Superior temporal gyrus (tissue), 1 donor: ENCODE measurements around the gene TBX20.
"Not testable (repeated sequence)": the region's sequence is repeated elsewhere in the genome, so short reads cannot be mapped to it uniquely, and the experiment has no call there.

Source experiments
- DNase-seq: peaks from one replicate; pipeline ENCODE4 v3.0.0-alpha.2; 2016; ENCODE audit errors: extremely low spot score

The TBX20 gene

GRCh38 chr7:35255443-35256255 is 1.7 kb upstream of the TBX20 start:
- no peak for DNase-seq

- DNase-seq = no peak
These were observed 869 bp upstream of the TBX20 start for GRCh38 chr7:35254496-35255442.

GRCh38 chr7:35253460-35253709 is 515 bp downstream of the TBX20 start:
- DNase-seq = no peak

GRCh38 chr7:35252612-35253459 is 1.1 kb downstream of the TBX20 start:
- no peak for DNase-seq

GRCh38 chr7:35251606-35252310 is 2.1 kb downstream of the TBX20 start:
- DNase-seq = no peak

GRCh38 chr7:35250941-35251340 is 3.0 kb downstream of the TBX20 start:
- no peak for DNase-seq

- no peak for DNase-seq
These were observed 3.4 kb downstream of the TBX20 start for GRCh38 chr7:35250452-35250851.

- no peak for DNase-seq
These were observed 4.4 kb downstream of the TBX20 start for GRCh38 chr7:35249537-35249907.

- DNase-seq = no peak
These were observed 5.0 kb downstream of the TBX20 start for GRCh38 chr7:35248576-35249536.

- DNase-seq = no peak
These were observed 7.1 kb downstream of the TBX20 start for GRCh38 chr7:35246819-35247218.

- no peak for DNase-seq
These were observed 12.0 kb downstream of the TBX20 start for GRCh38 chr7:35241884-35242283.

- DNase-seq = no peak
These were observed 12.5 kb downstream of the TBX20 start for GRCh38 chr7:35241436-35241835.

- DNase-seq = not testable (repeated sequence)
These were observed 12.9 kb downstream of the TBX20 start for GRCh38 chr7:35241008-35241407.

GRCh38 chr7:35238456-35238855 is 15.4 kb downstream of the TBX20 start:
- DNase-seq = not testable (repeated sequence)

GRCh38 chr7:35232994-35233393 is 20.9 kb downstream of the TBX20 start:
- no peak for DNase-seq

- DNase-seq = not testable (repeated sequence)
These were observed 22.7 kb downstream of the TBX20 start for GRCh38 chr7:35231221-35231620.

- not testable (repeated sequence) for DNase-seq
These were observed 24.7 kb downstream of the TBX20 start for GRCh38 chr7:35229116-35229780.

GRCh38 chr7:35228496-35229051 is 25.3 kb downstream of the TBX20 start:
- DNase-seq = not testable (repeated sequence)

- DNase-seq = not testable (repeated sequence)
These were observed 26.5 kb downstream of the TBX20 start for GRCh38 chr7:35227438-35227837.
